Ureter (tissue), 1 donor: ENCODE measurements around the gene MREG. TPM values are rescaled to one million over a fixed set of nuclear protein-coding genes. Genes with fewer than 3 reads are reported as not detected.
"Not testable (repeated sequence)": the region's sequence is repeated elsewhere in the genome, so short reads cannot be mapped to it uniquely, and the experiment has no call there.

ENCODE experiments used
- DNase-seq: peaks from one replicate; pipeline ENCODE4 v3.0.0-alpha.2; 2020; ENCODE audit warnings: low spot score
- total RNA-seq: library from RNA; stranded (reverse); gene quantifications from one replicate; pipeline ENCODE4 v1.2.4, GENCODE V29; 2023
- donor health status: DM: yes; HTN: yes; CAD: no.

MREG gene
- total RNA-seq, 1 donor from 2014 or later, result 13.8 TPM

- DNase-seq, result no peak
These were observed 8.6 kb upstream of the MREG start for GRCh38 chr2:216021768-216022565.

GRCh38 chr2:216018709-216019108, 5.4 kb upstream of the MREG start:
- DNase-seq, result no peak

DNA sequence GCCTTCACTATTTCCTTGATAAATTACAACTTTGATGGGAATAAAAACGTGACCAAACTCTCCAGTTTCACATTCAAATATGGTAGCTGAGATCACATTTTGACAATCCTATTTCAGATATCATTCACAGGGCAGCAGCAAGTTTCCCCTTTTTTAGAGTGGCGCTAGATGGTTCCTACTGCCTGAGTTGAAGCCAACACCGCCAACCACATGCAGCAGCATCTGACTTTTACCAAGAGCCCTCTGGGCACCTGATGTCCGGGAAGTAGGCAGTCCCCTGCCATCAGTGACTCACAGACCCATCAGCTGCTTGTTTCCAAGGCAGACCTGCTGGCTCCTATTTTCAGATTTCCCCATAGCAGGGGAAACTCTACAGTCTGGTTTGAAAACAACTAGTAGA, 4.0 kb upstream of the MREG start:
- no peak for DNase-seq

- no peak for DNase-seq
These were observed 3.2 kb upstream of the MREG start for GRCh38 chr2:216016581-216016980.

DNA sequence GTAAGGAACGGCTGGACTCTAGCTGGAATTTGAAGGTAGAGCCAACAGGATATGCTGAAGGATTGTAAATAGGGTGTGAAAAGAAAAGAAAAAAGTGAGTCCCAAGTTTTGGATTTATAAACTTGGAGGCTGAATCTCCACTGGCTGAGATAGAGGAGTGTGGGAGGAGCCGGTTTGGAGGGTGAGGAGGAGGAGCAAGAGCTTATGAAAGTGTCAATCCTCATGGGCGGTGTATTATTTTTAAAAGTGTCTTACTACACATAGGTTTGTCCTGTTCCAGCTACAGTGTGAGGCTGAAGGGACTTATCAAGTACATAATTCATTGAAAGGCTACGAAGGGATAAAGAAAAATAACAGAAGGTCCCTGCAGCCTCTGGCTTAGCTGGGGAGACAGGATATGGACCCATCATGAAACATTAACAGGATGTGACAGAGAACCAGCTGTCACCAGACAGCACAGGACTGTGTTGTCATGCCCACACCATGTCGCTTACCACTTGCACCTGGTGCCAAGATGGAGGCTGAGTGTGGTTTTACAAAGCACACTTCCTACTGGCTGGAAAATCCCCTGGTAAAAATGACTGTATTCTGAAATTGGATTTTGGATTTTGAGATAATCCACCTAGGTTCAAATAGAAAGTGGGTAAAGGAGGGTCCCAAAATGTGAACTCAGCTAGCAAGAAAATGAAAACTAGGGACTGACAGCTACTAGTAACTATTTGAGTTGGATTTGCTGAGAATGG, 2.5 kb upstream of the MREG start:
- DNase-seq, result no peak

DNA sequence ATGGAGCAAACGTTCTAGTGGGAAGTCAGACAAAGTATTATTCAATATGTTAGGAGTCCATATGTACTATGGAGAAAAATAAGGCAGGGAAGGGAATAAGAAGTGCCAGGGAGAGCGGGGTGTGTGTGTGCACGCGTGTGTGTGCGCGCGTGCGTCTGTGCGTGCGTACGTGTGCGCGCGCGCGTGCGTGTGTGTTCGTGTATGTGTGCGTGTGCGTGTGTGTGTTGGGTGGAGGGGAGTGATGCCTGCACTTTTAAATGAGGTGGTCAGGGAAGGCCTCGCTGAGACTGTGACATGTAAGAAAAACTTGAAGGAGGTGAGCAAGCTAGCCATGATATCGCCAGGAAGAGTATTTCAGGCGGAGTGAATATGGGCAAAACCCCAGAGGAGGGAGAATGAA, 1.6 kb upstream of the MREG start:
- DNase-seq, result no peak

GRCh38 chr2:216014006-216014405, 655 bp upstream of the MREG start:
- DNase-seq, result no peak

DNA sequence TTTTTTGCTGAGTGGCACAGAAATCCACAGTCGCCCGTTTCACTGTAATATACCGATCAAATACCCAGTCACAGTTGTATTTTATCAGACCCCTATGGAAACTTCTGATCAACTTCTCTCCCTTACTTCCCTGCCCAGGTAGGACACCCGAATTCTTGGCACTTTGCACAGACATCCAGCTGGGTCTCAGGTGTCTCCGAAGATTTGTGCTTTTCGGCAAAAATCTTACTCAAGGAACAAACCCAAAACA, 596 bp downstream of the MREG start:
- no peak for DNase-seq

- no peak for DNase-seq
These were observed 1.1 kb downstream of the MREG start for GRCh38 chr2:216012133-216012829.

DNA sequence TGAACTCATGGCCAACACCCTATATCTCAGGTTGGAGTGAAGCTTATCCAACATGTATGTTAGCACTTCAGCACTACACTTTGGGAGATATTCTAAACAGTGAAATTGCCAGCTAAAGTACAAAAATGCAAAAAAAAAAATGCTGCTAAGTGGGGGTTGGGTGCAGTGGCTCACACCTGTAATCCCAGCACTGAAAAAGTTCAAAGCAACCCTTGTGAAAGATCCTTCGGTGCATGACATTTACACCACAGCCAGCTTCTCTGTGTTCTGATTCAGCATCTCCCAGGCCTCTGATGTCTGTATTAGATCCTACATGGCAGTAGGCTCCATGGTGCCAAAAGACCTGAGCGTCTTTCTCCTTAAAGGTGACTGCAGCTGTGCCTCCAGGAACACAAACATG, 4.1 kb downstream of the MREG start:
- DNase-seq, result not testable (repeated sequence)

GRCh38 chr2:216008387-216008786, 5.0 kb downstream of the MREG start:
- no peak for DNase-seq

DNA sequence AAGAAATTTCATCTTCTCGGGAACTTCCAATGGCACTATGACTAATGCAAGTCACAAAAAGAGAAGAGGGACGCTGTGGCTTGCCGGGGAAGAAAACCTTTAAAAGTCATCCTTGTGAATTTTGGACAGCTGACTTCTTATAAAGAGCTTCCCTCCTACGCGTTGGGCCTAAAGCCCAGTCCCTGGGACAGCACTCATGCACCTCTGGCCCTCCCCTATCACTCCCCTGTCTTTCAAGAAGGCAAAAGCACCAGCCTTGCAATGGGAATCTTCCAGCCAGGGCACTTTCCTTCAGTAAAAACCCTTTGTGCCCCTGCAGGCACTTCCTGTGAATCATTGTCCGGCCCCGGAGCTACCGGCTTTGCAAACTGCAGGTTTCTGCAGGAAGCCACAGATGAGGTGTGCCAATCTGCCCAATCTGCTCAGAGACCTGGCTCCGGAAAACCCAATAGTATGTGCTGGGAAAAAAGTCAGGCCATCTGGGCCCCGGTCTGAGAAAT, 7.1 kb downstream of the MREG start:
- peak; percentile 69 for DNase-seq

GRCh38 chr2:216004697-216005283, 8.6 kb downstream of the MREG start:
- DNase-seq, result no peak

- DNase-seq, result no peak
These were observed 9.3 kb downstream of the MREG start for GRCh38 chr2:216003876-216004696.

DNA sequence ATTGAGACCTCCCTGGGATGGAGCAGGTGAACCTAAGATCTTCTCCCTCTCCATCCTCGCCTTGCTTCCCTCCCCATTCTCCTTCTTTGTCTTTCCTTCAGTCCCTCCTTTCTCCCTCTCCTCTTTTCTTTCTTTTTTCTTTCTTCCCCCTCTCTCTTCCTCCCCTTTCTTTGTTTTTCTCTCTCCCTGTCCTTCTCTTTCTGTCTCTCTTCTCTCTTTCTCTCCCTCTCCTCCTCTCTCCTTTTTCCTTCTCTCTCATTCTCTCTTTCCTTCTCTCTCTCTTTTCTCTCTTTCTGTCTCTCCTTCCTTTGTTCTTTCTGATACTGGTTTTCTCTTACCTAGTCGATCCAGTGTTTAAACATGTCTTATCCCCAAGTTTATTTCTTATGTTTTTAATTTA, 10.7 kb downstream of the MREG start:
- DNase-seq, result no peak

DNA sequence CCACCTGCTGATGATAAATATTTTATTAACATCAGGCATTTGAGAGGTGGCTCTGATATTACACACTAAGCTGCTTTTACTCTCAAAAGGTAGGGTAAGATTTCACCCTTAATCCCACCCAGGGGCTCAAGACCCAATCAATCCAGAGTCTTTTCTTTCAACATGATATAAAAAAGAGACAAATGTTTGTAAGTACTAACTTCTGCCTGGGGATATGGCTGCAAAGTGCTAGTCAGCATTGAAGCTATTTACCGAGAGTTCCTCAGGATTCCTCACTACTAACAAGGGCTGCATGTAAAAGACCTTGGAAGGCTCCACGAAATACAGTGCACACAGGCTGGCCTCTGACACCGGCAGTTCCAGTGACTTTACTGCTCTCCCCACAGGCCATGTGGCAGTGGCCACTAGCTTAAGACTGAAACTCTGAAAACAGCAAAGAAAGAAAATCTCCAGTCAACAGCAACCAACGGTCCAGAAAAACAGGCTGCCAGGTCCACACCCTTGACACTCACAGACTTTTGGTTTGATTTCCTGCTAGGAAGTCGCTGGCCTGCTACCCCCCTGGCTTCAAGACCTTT, 11.2 kb downstream of the MREG start:
- DNase-seq, result no peak

GRCh38 chr2:216001216-216002100, 11.9 kb downstream of the MREG start:
- no peak for DNase-seq

GRCh38 chr2:215998636-215999035, 14.7 kb downstream of the MREG start:
- no peak for DNase-seq

- DNase-seq, result no peak
These were observed 16.1 kb downstream of the MREG start for GRCh38 chr2:215997219-215997618.

DNA sequence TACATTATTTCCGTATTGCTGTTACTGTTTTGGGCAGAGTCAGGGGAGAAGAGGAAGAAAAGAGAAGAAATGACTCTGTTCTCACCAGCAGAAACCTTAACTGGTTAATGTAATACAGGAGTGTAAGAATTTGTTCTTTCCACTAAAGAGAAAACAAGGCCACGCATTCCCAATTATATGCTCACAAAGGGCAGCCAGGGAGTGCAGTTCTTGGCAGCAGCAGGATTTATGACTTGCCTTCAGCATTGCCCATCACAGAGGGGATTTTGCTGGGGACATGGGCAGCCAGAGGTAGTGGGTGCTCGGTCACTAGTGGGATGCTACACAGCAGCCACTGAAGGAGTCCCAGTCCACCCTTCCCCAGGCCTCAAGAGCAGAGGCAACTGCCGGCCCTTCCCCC, 18.4 kb downstream of the MREG start:
- DNase-seq, result no peak
